ENCODE results near the gene SMYD3.

SMYD3 gene

DNA sequence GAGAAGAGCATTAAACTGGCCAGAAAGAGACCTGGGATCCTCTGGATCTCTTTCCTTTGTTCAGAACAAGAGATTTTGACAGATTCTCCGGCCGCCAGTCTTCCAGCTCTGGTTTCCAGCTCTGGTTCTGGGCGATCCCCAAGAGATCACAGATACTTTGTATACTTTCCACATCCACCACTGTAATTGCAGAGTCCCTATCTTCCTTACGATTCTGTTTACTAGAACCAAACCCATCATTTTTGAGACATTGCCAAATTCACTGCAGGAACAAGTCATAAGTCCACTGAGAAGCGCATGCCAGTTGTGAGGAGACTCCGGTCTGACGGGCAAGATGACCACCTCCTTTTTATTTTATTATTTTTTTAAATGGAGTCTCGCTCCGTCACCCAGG lies 505.2 kb downstream of the SMYD3 start:
- no peaks in the 10 kb centered on the region for H3K9me3 ChIP-seq (ENCODE audit: control insufficient read depth, insufficient read depth, low read depth, low read length)
- H3K4me3 ChIP-seq (ENCODE audit: low read depth, low read length) = no peak overlapping the region
- H3K36me3 ChIP-seq (ENCODE audit: control insufficient read depth in 2 of 2, insufficient read depth in 1 of 2, low read length in 2 of 2) = no peaks in the 10 kb centered on the region
- ChIA-PET POLR2A (no interaction called here), CTCF (interaction anchor here (0.5 kb wide), 1 partner anchor 120 kb away, joined by 3 read pairs; no protein-coding TSS in a partner anchor)
- no peak overlapping the region for H3K27ac ChIP-seq (ENCODE audit: extremely low read depth, low read depth, low read length)
- no peaks in the 10 kb centered on the region for H3K4me1 ChIP-seq (ENCODE audit: control insufficient read depth, insufficient read depth, low read length)
- TF ChIP-seq ZNF112 (tag by site-specific recombination; IDR thresholded peaks at IDR 0.05) (no peak), ZNF140 (tag by site-specific recombination; IDR thresholded peaks at IDR 0.05) (no peak), ZNF335 (tag by site-specific recombination; conservative IDR thresholded peaks at IDR 0.05) (no peak), ZNF768 (tag by site-specific recombination; IDR thresholded peaks at IDR 0.05) (no peak), ZNF10 (tag by site-specific recombination; IDR thresholded peaks at IDR 0.05) (no peak)
- TF ChIP-seq, protein P1, sequence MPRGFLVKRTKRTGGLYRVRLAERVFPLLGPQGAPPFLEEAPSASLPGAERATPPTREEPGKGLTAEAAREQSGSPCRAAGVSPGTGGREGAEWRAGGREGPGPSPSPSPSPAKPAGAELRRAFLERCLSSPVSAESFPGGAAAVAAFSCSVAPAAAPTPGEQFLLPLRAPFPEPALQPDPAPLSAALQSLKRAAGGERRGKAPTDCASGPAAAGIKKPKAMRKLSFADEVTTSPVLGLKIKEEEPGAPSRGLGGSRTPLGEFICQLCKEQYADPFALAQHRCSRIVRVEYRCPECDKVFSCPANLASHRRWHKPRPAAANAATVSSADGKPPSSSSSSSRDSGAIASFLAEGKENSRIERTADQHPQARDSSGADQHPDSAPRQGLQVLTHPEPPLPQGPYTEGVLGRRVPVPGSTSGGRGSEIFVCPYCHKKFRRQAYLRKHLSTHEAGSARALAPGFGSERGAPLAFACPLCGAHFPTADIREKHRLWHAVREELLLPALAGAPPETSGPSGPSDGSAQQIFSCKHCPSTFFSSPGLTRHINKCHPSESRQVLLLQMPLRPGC (tag by site-specific recombination; IDR thresholded peaks at IDR 0.05) = no peak
- TF ChIP-seq, protein P2, sequence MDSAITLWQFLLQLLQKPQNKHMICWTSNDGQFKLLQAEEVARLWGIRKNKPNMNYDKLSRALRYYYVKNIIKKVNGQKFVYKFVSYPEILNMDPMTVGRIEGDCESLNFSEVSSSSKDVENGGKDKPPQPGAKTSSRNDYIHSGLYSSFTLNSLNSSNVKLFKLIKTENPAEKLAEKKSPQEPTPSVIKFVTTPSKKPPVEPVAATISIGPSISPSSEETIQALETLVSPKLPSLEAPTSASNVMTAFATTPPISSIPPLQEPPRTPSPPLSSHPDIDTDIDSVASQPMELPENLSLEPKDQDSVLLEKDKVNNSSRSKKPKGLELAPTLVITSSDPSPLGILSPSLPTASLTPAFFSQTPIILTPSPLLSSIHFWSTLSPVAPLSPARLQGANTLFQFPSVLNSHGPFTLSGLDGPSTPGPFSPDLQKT (IDR thresholded peaks at IDR 0.05; ENCODE audit: borderline replicate concordance, low read depth, low read length) = no peak

DNA sequence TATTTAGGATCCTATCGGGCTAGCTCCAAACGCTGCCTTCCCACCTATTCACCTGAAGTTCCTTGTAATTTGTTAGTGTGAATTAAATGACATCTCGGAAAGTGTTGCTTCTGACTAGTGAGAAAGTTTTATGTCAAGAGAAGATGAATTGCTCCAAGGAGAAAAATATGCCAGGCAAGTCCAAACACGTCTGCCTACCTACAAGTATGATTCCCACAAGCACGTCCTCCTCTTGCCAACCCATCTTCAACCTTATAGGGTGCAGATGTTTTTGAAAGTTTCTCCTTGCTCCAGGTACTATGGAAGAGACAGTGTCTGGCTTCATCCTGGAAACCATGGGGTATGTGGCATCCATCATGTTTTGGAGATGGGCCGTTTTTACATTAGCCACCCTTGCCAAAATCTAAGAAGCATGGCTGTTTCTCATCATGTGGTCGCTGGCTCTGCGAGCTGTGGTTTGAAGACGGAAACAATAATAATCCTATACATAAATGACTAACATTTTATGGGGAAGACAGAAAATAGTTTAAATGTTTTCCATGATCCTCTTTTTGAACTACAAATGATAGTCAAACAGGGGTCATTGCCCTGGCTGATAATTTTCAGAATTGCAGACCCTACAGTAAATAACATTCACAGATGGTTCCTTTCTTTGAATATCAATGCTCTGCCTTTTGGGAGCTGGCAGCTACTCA lies 505.8 kb downstream of the SMYD3 start:
- Histone ChIP-seq H3K4me1 (ENCODE audit: control insufficient read depth, insufficient read depth, low read length) (no peaks in the 10 kb centered on the region), H3K4me3 (ENCODE audit: low read depth, low read length) (no peak overlapping the region), H3K27ac (ENCODE audit: extremely low read depth, low read depth, low read length) (no peak overlapping the region), H3K9me3 (ENCODE audit: control insufficient read depth, insufficient read depth, low read depth, low read length) (no peaks in the 10 kb centered on the region), H3K36me3 (ENCODE audit: control insufficient read depth in 2 of 2, insufficient read depth in 1 of 2, low read length in 2 of 2) (no peaks in the 10 kb centered on the region)
- ChIA-PET POLR2A (no interaction called here), CTCF (interaction anchor here (0.5 kb wide), 1 partner anchor 121 kb away, joined by 3 read pairs; no protein-coding TSS in a partner anchor)
- TF ChIP-seq ZNF174 (tag by site-specific recombination; IDR thresholded peaks at IDR 0.05) (no peak), ZNF302 (tag by site-specific recombination; IDR thresholded peaks at IDR 0.05; ENCODE audit: low read depth) (no peak), MYNN (tag by site-specific recombination; IDR thresholded peaks at IDR 0.05; ENCODE audit: borderline replicate concordance) (no peak), SALL2 (tag by site-specific recombination; IDR thresholded peaks at IDR 0.05; ENCODE audit: borderline replicate concordance) (no peak), ZNF830 (tag by site-specific recombination; IDR thresholded peaks at IDR 0.05; ENCODE audit: low read depth) (no peak)
- TF ChIP-seq, protein P3, sequence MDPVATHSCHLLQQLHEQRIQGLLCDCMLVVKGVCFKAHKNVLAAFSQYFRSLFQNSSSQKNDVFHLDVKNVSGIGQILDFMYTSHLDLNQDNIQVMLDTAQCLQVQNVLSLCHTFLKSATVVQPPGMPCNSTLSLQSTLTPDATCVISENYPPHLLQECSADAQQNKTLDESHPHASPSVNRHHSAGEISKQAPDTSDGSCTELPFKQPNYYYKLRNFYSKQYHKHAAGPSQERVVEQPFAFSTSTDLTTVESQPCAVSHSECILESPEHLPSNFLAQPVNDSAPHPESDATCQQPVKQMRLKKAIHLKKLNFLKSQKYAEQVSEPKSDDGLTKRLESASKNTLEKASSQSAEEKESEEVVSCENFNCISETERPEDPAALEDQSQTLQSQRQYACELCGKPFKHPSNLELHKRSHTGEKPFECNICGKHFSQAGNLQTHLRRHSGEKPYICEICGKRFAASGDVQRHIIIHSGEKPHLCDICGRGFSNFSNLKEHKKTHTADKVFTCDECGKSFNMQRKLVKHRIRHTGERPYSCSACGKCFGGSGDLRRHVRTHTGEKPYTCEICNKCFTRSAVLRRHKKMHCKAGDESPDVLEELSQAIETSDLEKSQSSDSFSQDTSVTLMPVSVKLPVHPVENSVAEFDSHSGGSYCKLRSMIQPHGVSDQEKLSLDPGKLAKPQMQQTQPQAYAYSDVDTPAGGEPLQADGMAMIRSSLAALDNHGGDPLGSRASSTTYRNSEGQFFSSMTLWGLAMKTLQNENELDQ (tag by site-specific recombination; IDR thresholded peaks at IDR 0.05; ENCODE audit: low read depth) = no peak

DNA sequence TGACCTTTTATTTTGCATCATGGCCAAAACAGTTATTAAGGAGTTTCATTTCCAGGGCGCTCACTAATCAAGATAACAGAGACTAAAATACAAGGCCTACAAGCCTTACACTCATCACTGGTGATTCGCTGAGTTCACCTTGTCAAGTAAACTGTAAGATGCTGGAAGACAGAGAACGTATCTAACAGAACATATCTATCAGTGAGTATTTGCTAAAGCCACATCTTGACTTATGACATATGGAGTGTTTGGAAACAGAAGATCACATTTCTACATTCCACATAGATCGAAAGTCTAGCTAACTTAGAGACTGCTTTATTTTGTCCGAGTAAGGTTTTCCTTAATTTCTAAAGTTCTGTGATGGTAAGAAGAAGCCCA lies 506.5 kb downstream of the SMYD3 start:
- Histone ChIP-seq H3K4me1 (ENCODE audit: control insufficient read depth, insufficient read depth, low read length) (no peaks in the 10 kb centered on the region), H3K9me3 (ENCODE audit: control insufficient read depth, insufficient read depth, low read depth, low read length) (no peaks in the 10 kb centered on the region), H3K4me3 (ENCODE audit: low read depth, low read length) (no peak overlapping the region), H3K36me3 (ENCODE audit: control insufficient read depth in 2 of 2, insufficient read depth in 1 of 2, low read length in 2 of 2) (no peaks in the 10 kb centered on the region), H3K27ac (ENCODE audit: extremely low read depth, low read depth, low read length) (no peak overlapping the region)
- ChIA-PET CTCF (no interaction called here), POLR2A (no interaction called here)
- TF ChIP-seq ZNF830 (tag by site-specific recombination; IDR thresholded peaks at IDR 0.05; ENCODE audit: low read depth) (no peak), ZNF658 (tag by site-specific recombination; IDR thresholded peaks at IDR 0.05) (no peak), GLIS2 (tag by site-specific recombination; IDR thresholded peaks at IDR 0.05) (no peak), ZNF350 (tag by site-specific recombination; IDR thresholded peaks at IDR 0.05) (no peak), ZSCAN30 (tag by site-specific recombination; IDR thresholded peaks at IDR 0.05) (no peak), SP7 (tag by site-specific recombination; IDR thresholded peaks at IDR 0.05) (no peak), ZNF623 (tag by site-specific recombination; IDR thresholded peaks at IDR 0.05) (no peak), ZNF146 (tag by site-specific recombination; IDR thresholded peaks at IDR 0.05) (no peak), GFI1B (tag by site-specific recombination; IDR thresholded peaks at IDR 0.05) (no peak), BCL11B (tag by site-specific recombination; IDR thresholded peaks at IDR 0.05; ENCODE audit: low read depth) (no peak), ZNF354C (tag by site-specific recombination; IDR thresholded peaks at IDR 0.05; ENCODE audit: borderline replicate concordance, low read depth) (no peak)
- TF ChIP-seq, protein P4, sequence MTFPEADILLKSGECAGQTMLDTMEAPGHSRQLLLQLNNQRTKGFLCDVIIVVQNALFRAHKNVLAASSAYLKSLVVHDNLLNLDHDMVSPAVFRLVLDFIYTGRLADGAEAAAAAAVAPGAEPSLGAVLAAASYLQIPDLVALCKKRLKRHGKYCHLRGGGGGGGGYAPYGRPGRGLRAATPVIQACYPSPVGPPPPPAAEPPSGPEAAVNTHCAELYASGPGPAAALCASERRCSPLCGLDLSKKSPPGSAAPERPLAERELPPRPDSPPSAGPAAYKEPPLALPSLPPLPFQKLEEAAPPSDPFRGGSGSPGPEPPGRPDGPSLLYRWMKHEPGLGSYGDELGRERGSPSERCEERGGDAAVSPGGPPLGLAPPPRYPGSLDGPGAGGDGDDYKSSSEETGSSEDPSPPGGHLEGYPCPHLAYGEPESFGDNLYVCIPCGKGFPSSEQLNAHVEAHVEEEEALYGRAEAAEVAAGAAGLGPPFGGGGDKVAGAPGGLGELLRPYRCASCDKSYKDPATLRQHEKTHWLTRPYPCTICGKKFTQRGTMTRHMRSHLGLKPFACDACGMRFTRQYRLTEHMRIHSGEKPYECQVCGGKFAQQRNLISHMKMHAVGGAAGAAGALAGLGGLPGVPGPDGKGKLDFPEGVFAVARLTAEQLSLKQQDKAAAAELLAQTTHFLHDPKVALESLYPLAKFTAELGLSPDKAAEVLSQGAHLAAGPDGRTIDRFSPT (tag by site-specific recombination; IDR thresholded peaks at IDR 0.05) = no peak
